ENCODE results near the gene TRIL. TPM values are rescaled to one million over a fixed set of nuclear protein-coding genes. Genes with fewer than 3 reads are reported as not detected.

Gene TRIL
- total and polyA plus RNA-seq, 2 of the 4 experiments (the other 2 are of a cell fraction): under 0.01 to 0.09 TPM

DNA sequence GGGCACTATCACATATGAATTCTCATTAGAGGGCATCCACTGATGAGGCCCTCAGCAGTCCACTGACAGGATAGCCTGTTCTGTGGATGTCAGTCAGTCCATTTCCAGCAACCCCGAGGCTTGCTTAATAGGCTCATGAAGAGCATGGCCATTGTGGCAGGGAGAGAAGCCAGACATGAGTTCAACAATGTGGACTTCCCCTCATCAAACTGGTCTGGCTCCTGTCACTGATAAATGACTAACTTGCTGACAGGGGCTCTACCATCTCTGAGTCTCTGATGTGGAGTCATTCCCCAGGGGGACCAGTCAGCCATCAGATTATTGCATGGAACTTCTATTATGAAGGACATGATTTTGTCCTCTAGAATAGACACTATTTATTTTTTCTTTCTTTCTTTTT is 19.8 kb upstream of the TRIL start:
- CTCF ChIA-PET: no interaction called here
- dilution Hi-C loops (cut with HindIII; ENCODE audit: low sequenced_read_pairs, unreplicated experiment): no loop called here

More for the DNA sequence above, 19.8 kb upstream of the TRIL start:
- H3K36me3 ChIP-seq (ENCODE audit: control insufficient read depth, insufficient read depth, low read length): no peaks in the 10 kb centered on the region
- H3K27me3 ChIP-seq (ENCODE audit: control insufficient read depth, insufficient read depth, low read length): peaks cover 1% of the 10 kb centered on the region; the same call in 1 of the 2 replicates
- no peaks in the 10 kb centered on the region for H3K4me1 ChIP-seq (ENCODE audit: control insufficient read depth, insufficient read depth, low read length)
- no peak overlapping the region for H2BK15ac ChIP-seq (ENCODE audit: low read depth, low read length)
- H3K4ac ChIP-seq (ENCODE audit: low read depth, low read length): no peak overlapping the region
- no peak overlapping the region for H2BK20ac ChIP-seq (ENCODE audit: low read depth, low read length)
- no peak overlapping the region for H3K4me2 ChIP-seq (ENCODE audit: low read depth, low read length)
- no peak overlapping the region for H3K27ac ChIP-seq (ENCODE audit: insufficient read depth, low read length)
- 0 out of 2 replicates have a peak, but pooled peaks cover 4% of the 10 kb centered on the region for H3K9me3 ChIP-seq (ENCODE audit: control insufficient read depth, insufficient read depth, low read length)
- H4K5ac ChIP-seq (ENCODE audit: low read depth, low read length): no peak overlapping the region
- no peak overlapping the region for H3K18ac ChIP-seq (ENCODE audit: low read depth, low read length)
- in situ Hi-C loops (cut with MboI; ENCODE audit: low sequenced_read_pairs) (no loop called here), intact Hi-C loops (cut with micrococcal nuclease) (no loop called here)
- no peak for DNase-seq
- H4K91ac ChIP-seq (ENCODE audit: insufficient read depth, low read depth, low read length): no peak overlapping the region
- WGBS, 2 experiments (ENCODE audit: extremely low coverage in 2 of 2, insufficient read length in 1 of 2): no CpG with 5 or more reads among the region's 1 CpG
- H4K20me1 ChIP-seq (ENCODE audit: insufficient read depth, low read length): no peaks in the 10 kb centered on the region
- H2AK9ac ChIP-seq (replicated peaks; ENCODE audit: low read depth, low read length, poor library complexity): no peak overlapping the region
- no TSS peak for BruUV-seq (replicated peaks)
- H2AFZ ChIP-seq (replicated peaks; ENCODE audit: low read length, poor library complexity): no peak overlapping the region
- H3K56ac ChIP-seq (ENCODE audit: extremely low read depth, insufficient read depth, low read length): no peak overlapping the region
- H2AK5ac ChIP-seq (ENCODE audit: low read depth, low read length): no peak overlapping the region
- no peak overlapping the region for H3K14ac ChIP-seq (replicated peaks; ENCODE audit: low read depth, low read length)
- H3K23ac ChIP-seq (ENCODE audit: low read depth, low read length): no peak overlapping the region
- no peak overlapping the region for H3K9ac ChIP-seq (ENCODE audit: low read depth, low read length)
- H3K4me3 ChIP-seq (ENCODE audit: insufficient read depth, low read depth, low read length): no peak overlapping the region
- TF ChIP-seq POLR2A (IDR thresholded peaks at IDR 0.05; ENCODE audit: low read depth, low read length) (no peak), SMC3 (IDR thresholded peaks at IDR 0.05; ENCODE audit: low read depth, low read length) (no peak), NFE2L2 (IDR thresholded peaks at IDR 0.05; ENCODE audit: low read depth, low read length) (no peak)
- TF ChIP-seq, protein P1, sequence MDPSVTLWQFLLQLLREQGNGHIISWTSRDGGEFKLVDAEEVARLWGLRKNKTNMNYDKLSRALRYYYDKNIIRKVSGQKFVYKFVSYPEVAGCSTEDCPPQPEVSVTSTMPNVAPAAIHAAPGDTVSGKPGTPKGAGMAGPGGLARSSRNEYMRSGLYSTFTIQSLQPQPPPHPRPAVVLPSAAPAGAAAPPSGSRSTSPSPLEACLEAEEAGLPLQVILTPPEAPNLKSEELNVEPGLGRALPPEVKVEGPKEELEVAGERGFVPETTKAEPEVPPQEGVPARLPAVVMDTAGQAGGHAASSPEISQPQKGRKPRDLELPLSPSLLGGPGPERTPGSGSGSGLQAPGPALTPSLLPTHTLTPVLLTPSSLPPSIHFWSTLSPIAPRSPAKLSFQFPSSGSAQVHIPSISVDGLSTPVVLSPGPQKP (IDR thresholded peaks at IDR 0.05; ENCODE audit: borderline replicate concordance, low read depth, low read length): no peak
- POLR2A ChIA-PET (ENCODE audit: unreplicated experiment): no interaction called here
- no peaks in the 10 kb centered on the region for H3K9me1 ChIP-seq (ENCODE audit: insufficient read depth, low read length)
- no peak overlapping the region for H2BK5ac ChIP-seq (ENCODE audit: low read depth, low read length, poor library complexity, severe bottlenecking)
- H2BK120ac ChIP-seq (ENCODE audit: low read depth, low read length): no peak overlapping the region
- no peaks in the 10 kb centered on the region for H3K79me1 ChIP-seq (ENCODE audit: low read depth in 1 of 2, low read length in 2 of 2)
- no peak overlapping the region for H4K8ac ChIP-seq (ENCODE audit: low read depth in 2 of 2, low read length in 2 of 2)
- no peak for ATAC-seq (ENCODE audit: low read depth)
